GM12878 (cell line): ENCODE data around the gene PAPSS2. TPM values are rescaled to one million over a fixed set of nuclear protein-coding genes. Genes with fewer than 3 reads are reported as not detected.

Experiments used
- ATAC-seq: fragments of 200-7000 bp; cut with Tn5 transposase; 3 replicates; pipeline ENCODE4 v1.9.1; 2020; ENCODE audit warnings: mild to moderate bottlenecking, moderate library complexity
- BruUV-seq: library from RNA; stranded (reverse); fragments of 400-500 nt; replicated peaks from 2 replicates; lab custom pipeline; 2021; lab: Mats Ljungman, UMichigan
- CTCF ChIA-PET: fragments of 300-600 bp; sonication (Branson Sonifier 250); formaldehyde crosslinking; extraction: SDS; loops from one replicate; lab custom pipeline; 2021; ENCODE audit warnings: inconsistent platforms; lab: Yijun Ruan, JAX
- POLR2A ChIA-PET: fragments of 350-600 bp; formaldehyde crosslinking; extraction: SDS; loops from one replicate; lab custom pipeline; 2021; ENCODE audit warnings: inconsistent platforms; lab: Charles Lee
- RAD21 ChIA-PET: fragments of 300-600 bp; sonication (Branson Sonifier 250); formaldehyde crosslinking; loops from one replicate; lab custom pipeline; 2023; ENCODE audit warnings: antibody characterized with exemption; ENCODE audit not compliant: unreplicated experiment; lab: Charles Lee
- SMC1A ChIA-PET: fragments of 300-600 bp; sonication (Branson Sonifier 250); formaldehyde crosslinking; loops from one replicate; lab custom pipeline; 2023; ENCODE audit not compliant: unreplicated experiment, uncharacterized antibody; lab: Charles Lee
- DNase-seq: peaks from one replicate; pipeline ENCODE4 v3.0.0-alpha.2; 2011; ENCODE audit warnings: low read depth, low spot score
- FAIRE-seq: peaks from 3 replicates; lab custom pipeline; 2011; peaks lifted over from hg19 to GRCh38; lab: Jason Lieb, UNC
- H2AFZ ChIP-seq: 2 replicates; pipeline ENCODE4 v1.6.0; 2011; ENCODE audit warnings: low read depth, low read length, control low read depth; ENCODE audit not compliant: control insufficient read depth
- H3K27ac ChIP-seq: 2 replicates; pipeline ENCODE4 v1.5.1; 2011; ENCODE audit warnings: control low read depth; ENCODE audit not compliant: control insufficient read depth, insufficient read depth
- H3K27me3 ChIP-seq, 2 experiments: replicated peaks in 1 of 2; 2 replicates each; pipeline versions ENCODE4 v1.6.0 to v1.6.1; 2011; ENCODE audit warnings: low read length in 1 of 2; ENCODE audit not compliant: control insufficient read depth in 2 of 2, insufficient read depth in 2 of 2
- H3K36me3 ChIP-seq, 2 experiments: 2 replicates each; pipeline ENCODE4 v1.5.1; 2011; ENCODE audit warnings: low read length in 1 of 2; ENCODE audit not compliant: control insufficient read depth in 2 of 2, insufficient read depth in 2 of 2
- H3K4me1 ChIP-seq: 2 replicates; pipeline ENCODE4 v1.6.1; 2011; ENCODE audit warnings: mild to moderate bottlenecking, low read length, moderate library complexity, mixed read lengths; ENCODE audit not compliant: control insufficient read depth, insufficient read depth
- H3K4me2 ChIP-seq: 2 replicates; pipeline ENCODE4 v1.6.0; 2011; ENCODE audit warnings: control low read depth; ENCODE audit not compliant: control insufficient read depth, insufficient read depth
- H3K4me3 ChIP-seq: fragments of 200-600 bp; sonication (generic); 2 replicates; pipeline ENCODE4 v1.5.1; 2016
- H3K79me2 ChIP-seq: 2 replicates; pipeline ENCODE4 v1.6.0; 2011; ENCODE audit warnings: low read length; ENCODE audit not compliant: control insufficient read depth, insufficient read depth
- H3K9ac ChIP-seq: 2 replicates; pipeline ENCODE4 v1.8.0; 2011; ENCODE audit warnings: low read length, control low read depth, mixed read lengths; ENCODE audit not compliant: control insufficient read depth, insufficient read depth
- H3K9me3 ChIP-seq: replicated peaks from 3 replicates; pipeline ENCODE4 v1.5.1; 2011; ENCODE audit warnings: mild to moderate bottlenecking, low read length; ENCODE audit not compliant: control insufficient read depth, insufficient read depth
- H4K20me1 ChIP-seq: 2 replicates; pipeline ENCODE4 v1.6.0; 2011; ENCODE audit not compliant: control insufficient read depth, insufficient read depth
- ASH2L ChIP-seq: fragments of 300-600, 200-600 bp; sonication (generic); IDR thresholded peaks from 2 replicates; pipeline ENCODE4 v1.6.1; 2017; ENCODE audit warnings: low read depth, mild to moderate bottlenecking, borderline replicate concordance
- CHD2 ChIP-seq: IDR thresholded peaks from 2 replicates; pipeline ENCODE4 v1.6.1; 2011; ENCODE audit warnings: low read depth, low read length, improper control_type of control experiment, borderline replicate concordance
- GATAD2B ChIP-seq: fragments of 450-650 bp; conservative IDR thresholded peaks from 2 replicates; pipeline ENCODE4 v1.6.1; 2017; ENCODE audit warnings: low read depth, mild to moderate bottlenecking, moderate library complexity
- NR2C1 ChIP-seq: fragments of 450-650 bp; IDR thresholded peaks from 2 replicates; pipeline ENCODE4 v1.6.1; 2017; ENCODE audit warnings: antibody characterized with exemption, mild to moderate bottlenecking, moderate library complexity
- PML ChIP-seq: IDR thresholded peaks from 2 replicates; pipeline ENCODE4 v1.6.1; 2012; ENCODE audit warnings: low read length, inconsistent platforms
- RB1 ChIP-seq: fragments of 450-650 bp; formaldehyde crosslinking; IDR thresholded peaks from 2 replicates; pipeline ENCODE4 v1.6.1; 2017; ENCODE audit warnings: mild to moderate bottlenecking, borderline replicate concordance
- SMAD1 ChIP-seq: fragments of 450-650 bp; IDR thresholded peaks from 2 replicates; pipeline ENCODE4 v1.6.1; 2018; ENCODE audit warnings: mild to moderate bottlenecking, low read depth; ENCODE audit not compliant: partially characterized antibody
- ZNF24 ChIP-seq: fragments of 450-650 bp; IDR thresholded peaks from 2 replicates; pipeline ENCODE4 v1.6.1; 2017; ENCODE audit warnings: antibody characterized with exemption, mild to moderate bottlenecking
- WGBS: methylation state at CpG from one replicate; pipeline ENCODE4 v1.1.6; 2016; ENCODE audit warnings: low lambda C conversion rate; ENCODE audit not compliant: insufficient replicate concordance, insufficient coverage; ENCODE audit errors: missing lambda C conversion rate; 5-methylcytosine and 5-hydroxymethylcytosine counted together
- in situ Hi-C: fragments of 300-500 bp; cut with MboI; formaldehyde crosslinking; loops from 9 replicates; pipeline ENCODE4 v1.14.3; 2018; ENCODE audit warnings: mixed read lengths
- intact Hi-C: fragments of 100-400 bp; cut with micrococcal nuclease; formaldehyde crosslinking; loops from one replicate; pipeline ENCODE4 v1.14.2; 2022; ENCODE audit not compliant: unreplicated experiment
- polyA plus RNA-seq, 11 experiments: library from polyadenylated mRNA; depleted of rRNA in 4 of 11; unstranded in 6 of 11; stranded (reverse) in 5 of 11; fragments of >200 nt; fragmentation: Nextera tagmentation in 4 of 11; fragmentation: Illumina TruSeq in 1 of 11; extraction: Ambion mirVana in 4 of 11; extraction: Trizol in 1 of 11; gene quantifications; 1 replicate in 1 of 11; 2 replicates in 10 of 11; pipeline versions ENCODE4 v1.2.1 to v1.2.3, GENCODE V29; 2011 to 2016; ENCODE audit warnings: inconsistent platforms in 2 of 11, missing spikeins in 2 of 11, low read depth in 1 of 11
- total RNA-seq, 4 experiments: library from RNA; depleted of rRNA in 3 of 4; stranded (reverse); fragments of >200 nt in 3 of 4; fragmentation: Illumina TruSeq in 1 of 4; extraction: Trizol in 1 of 4; gene quantifications; 2 replicates each; pipeline versions ENCODE4 v1.2.1 to v1.2.3, GENCODE V29; 2013 to 2021
- TF ChIP-seq, protein P1 (sequence below): fragments of 450-650 bp; IDR thresholded peaks from 2 replicates; pipeline ENCODE4 v1.6.1; 2017; ENCODE audit warnings: mild to moderate bottlenecking

Gene PAPSS2
- total and polyA plus RNA-seq, 10 of the 15 experiments (the other 5 are each of a cell fraction or from before 2014, with no cell fraction given) = 0.15 to 2.1 (median 0.37) TPM

DNA sequence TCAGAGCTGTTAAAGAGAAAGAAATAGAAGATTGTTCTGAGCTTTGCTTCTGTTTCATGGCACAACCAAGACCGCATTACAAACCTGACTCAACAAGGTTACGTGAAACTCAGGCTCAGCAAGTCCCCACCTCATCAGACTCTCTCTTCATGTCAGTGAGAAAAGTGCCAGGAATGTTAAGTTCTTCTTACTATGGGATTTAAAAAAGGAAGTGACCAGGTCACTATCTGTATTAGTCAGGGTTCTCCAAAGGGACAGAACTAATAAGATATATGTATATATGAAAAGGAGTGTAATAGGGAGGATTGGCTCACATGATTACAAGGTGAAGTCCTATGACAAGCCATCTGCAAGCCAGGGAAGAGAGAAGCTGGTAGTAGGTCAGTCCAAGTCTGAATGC, 25.4 kb upstream of the PAPSS2 start:
- no peak overlapping the region for H3K4me3 ChIP-seq
- no peaks in the 10 kb centered on the region for H3K79me2 ChIP-seq
- H3K4me2 ChIP-seq = no peak overlapping the region
- no peak for DNase-seq
- H3K36me3 ChIP-seq = no peaks in the 10 kb centered on the region
- no peak overlapping the region for H3K9ac ChIP-seq
- no peak for ATAC-seq
- no peak overlapping the region for H2AFZ ChIP-seq
- SMC1A ChIA-PET = no interaction called here
- POLR2A ChIA-PET = no interaction called here
- RAD21 ChIA-PET = no interaction called here
- BruUV-seq = no TSS peak
- CTCF ChIA-PET = no interaction called here
- H3K27ac ChIP-seq = no peak overlapping the region
- intact Hi-C loops = no loop called here
- H3K9me3 ChIP-seq = no peaks in the 10 kb centered on the region; the same call in 2 of the 3 replicates
- no peaks in the 10 kb centered on the region for H4K20me1 ChIP-seq
- in situ Hi-C loops = no loop called here
- no peak for TF ChIP-seq PML
- no peak for TF ChIP-seq CHD2
- TF ChIP-seq, protein P1, sequence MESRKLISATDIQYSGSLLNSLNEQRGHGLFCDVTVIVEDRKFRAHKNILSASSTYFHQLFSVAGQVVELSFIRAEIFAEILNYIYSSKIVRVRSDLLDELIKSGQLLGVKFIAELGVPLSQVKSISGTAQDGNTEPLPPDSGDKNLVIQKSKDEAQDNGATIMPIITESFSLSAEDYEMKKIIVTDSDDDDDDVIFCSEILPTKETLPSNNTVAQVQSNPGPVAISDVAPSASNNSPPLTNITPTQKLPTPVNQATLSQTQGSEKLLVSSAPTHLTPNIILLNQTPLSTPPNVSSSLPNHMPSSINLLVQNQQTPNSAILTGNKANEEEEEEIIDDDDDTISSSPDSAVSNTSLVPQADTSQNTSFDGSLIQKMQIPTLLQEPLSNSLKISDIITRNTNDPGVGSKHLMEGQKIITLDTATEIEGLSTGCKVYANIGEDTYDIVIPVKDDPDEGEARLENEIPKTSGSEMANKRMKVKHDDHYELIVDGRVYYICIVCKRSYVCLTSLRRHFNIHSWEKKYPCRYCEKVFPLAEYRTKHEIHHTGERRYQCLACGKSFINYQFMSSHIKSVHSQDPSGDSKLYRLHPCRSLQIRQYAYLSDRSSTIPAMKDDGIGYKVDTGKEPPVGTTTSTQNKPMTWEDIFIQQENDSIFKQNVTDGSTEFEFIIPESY = no peak
- TF ChIP-seq ZNF24 = no peak
- TF ChIP-seq ASH2L = no peak
- no peak for TF ChIP-seq NR2C1
- TF ChIP-seq GATAD2B = no peak
- no peak for TF ChIP-seq RB1
- no peak for TF ChIP-seq SMAD1
- WGBS = 98% methylated on average over 2 of the region's 2 CpGs
- no peaks in the 10 kb centered on the region for H3K4me1 ChIP-seq
- FAIRE-seq = no peak
- no peaks in the 10 kb centered on the region for H3K27me3 ChIP-seq
